Activated CD4-positive, CD25-positive, alpha-beta regulatory T cell treated with anti-CD3 and anti-CD28 coated beads, Interleukin-2, amount 50 U/mL, for 16 hours (primary cell): ENCODE measurements around the gene F13B.
"Not testable (repeated sequence)": the region's sequence is repeated elsewhere in the genome, so short reads cannot be mapped to it uniquely, and the experiment has no call there.

Experiments used
- DNase-seq: peaks from one replicate; pipeline ENCODE4 v3.0.0-alpha.2; 2020; ENCODE audit warnings: low read depth, low spot score

Gene F13B, protein sequence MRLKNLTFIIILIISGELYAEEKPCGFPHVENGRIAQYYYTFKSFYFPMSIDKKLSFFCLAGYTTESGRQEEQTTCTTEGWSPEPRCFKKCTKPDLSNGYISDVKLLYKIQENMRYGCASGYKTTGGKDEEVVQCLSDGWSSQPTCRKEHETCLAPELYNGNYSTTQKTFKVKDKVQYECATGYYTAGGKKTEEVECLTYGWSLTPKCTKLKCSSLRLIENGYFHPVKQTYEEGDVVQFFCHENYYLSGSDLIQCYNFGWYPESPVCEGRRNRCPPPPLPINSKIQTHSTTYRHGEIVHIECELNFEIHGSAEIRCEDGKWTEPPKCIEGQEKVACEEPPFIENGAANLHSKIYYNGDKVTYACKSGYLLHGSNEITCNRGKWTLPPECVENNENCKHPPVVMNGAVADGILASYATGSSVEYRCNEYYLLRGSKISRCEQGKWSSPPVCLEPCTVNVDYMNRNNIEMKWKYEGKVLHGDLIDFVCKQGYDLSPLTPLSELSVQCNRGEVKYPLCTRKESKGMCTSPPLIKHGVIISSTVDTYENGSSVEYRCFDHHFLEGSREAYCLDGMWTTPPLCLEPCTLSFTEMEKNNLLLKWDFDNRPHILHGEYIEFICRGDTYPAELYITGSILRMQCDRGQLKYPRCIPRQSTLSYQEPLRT

GRCh38 chr1:197066719-197067456 is at the start of gene F13B:
Gene F13B (minus strand): TSS chr1:197067260. CDS start chr1:197067223, 37 bp downstream.
- no peak for DNase-seq

GRCh38 chr1:197116156-197116555 is 49.1 kb upstream of the F13B start:
- no peak for DNase-seq

- DNase-seq, result no peak
These were observed 39.8 kb upstream of the F13B start for GRCh38 chr1:197106869-197107268.

DNA sequence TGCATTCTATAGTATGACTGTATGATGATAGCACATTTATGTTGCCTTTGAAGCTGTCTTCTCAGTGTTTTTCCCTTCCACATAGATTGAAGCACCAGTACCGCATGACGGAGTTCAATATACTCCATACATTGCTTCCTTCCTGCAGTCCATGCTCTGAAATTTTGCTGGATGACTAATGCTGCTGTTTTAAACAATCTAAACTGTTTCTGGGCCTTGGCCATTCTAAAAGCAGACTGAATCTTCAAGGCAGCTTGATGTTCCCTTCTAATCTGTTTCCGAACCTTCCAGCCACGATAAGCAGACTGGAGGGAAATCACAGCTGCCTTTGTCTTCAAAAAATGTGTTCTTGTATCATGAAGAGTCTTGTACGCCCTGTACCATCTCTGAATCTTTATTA is 36.2 kb upstream of the F13B start:
- no peak for DNase-seq

DNA sequence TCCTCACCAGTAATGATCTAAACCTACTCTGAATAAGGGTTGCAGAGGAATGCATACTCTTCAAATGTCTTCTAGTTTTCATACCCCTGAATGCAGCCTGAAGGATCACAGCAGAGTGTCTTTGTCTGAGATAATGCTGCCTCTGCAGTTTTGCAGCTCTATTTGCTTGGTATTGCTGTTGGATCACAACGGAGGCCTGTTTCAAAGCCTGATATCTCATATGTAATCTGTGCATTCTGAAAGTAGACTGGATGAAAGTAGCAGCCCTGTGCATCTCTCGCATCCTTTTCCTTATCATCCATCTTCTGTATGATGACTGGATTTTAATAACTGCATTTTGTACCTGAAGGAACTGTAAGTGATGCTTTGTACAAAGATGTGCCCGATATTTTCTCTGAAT is 34.9 kb upstream of the F13B start:
- no peak for DNase-seq

DNA sequence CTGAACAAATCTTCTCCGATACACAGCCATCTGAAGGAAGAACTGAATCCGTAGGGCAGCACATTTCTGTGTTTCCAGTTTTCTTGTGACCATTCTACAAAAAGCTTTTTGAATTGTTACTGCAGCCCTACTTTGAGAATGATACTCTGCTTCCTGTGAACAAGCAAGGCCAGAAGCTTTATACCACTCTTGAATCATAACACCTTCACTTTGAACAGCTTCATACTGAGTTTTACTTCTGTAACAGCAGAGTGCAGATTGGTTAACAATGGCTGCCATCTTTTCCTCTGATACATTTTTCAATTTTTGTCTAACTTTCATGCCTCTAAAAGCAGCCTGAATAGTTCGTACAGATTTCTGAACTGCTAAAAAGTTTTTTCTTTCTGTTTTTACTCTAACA is 33.6 kb upstream of the F13B start:
- DNase-seq, result no peak

- DNase-seq, result no peak
These were observed 32.4 kb upstream of the F13B start for GRCh38 chr1:197099444-197099843.

DNA sequence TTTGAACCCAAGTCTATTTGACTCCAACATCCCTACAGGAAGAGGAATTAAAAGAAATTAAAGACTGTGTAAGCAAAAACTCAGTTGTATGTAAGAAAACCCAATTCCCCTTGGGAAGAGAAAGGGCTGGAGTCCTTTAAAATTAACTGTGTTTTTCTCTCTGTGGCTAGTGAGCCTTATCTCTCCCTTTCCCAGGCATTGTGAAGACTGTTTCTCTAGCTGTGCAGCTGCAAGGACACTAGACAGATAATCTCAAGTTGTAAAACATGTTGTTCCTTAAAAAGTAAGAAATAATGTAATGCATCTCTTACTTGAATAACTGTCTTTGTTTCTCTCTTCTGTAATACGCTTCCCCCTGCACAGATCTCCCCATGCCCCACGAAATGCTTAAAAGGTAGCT is 29.9 kb upstream of the F13B start:
- not testable (repeated sequence) for DNase-seq

DNA sequence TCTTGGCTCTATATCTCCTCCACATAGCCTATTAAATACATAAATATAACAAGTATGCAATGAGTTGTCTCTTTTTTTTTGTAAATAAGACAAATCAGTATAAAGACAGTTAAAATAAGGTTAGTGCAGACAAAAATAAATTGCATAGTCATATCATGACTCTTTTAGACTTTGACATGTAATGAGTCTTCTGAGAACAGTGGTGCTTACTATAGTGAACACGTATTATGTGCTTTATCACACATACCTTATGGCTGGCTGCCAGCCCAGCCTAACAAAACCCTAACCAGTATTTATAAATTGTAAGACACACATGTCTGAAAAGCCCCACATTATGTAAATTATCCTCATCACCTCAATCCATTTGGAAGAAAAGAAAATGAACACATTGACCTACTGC is 29.1 kb upstream of the F13B start:
- DNase-seq, result no peak

- DNase-seq, result no peak
These were observed 26.3 kb upstream of the F13B start for GRCh38 chr1:197093226-197093885.

- no peak for DNase-seq
These were observed 25.5 kb upstream of the F13B start for GRCh38 chr1:197092491-197093023.

DNA sequence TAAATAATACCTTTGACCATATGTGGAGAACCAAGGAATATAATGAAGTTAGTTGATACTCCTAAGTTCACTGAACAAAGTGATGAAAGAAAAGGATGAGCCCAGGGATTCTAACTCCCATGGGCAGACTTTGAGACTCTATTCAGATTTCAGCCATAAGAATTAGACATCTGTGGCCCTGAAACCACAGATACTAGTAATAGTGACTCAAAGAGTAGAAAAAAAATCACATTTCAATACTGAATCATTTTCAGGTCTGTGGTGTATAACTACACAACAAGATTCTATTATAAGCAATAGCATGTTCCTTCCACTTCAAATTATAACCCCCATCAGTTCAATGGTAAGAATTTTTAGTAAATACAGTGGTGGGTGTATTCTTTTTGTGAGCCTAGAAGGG is 16.4 kb upstream of the F13B start:
- no peak for DNase-seq

GRCh38 chr1:197081117-197081753 is 14.2 kb upstream of the F13B start:
- no peak for DNase-seq

GRCh38 chr1:197080323-197080722 is 13.3 kb upstream of the F13B start:
- DNase-seq, result no peak

GRCh38 chr1:197076585-197076984 is 9.5 kb upstream of the F13B start:
- DNase-seq, result no peak

DNA sequence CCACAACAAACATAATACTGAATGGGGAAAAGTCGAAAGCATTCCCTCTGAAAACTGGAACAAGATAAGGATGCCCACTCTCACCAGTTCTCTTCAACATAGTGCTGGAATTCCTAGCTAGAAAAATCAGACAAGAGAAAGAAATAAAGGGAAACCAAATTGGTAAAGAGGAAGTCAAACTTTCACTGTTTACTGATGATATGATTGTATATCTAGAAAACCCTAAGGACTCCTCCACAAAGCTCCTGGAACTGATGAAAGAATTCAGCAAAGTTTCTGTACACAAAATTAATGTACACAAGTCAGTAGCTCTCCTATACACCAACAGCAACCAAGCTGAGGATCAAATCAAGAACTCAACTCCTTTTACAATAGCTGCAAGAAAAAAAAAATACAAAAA is 6.9 kb upstream of the F13B start:
- no peak for DNase-seq

- DNase-seq, result no peak
These were observed 378 bp upstream of the F13B start for GRCh38 chr1:197067457-197067818.

DNA sequence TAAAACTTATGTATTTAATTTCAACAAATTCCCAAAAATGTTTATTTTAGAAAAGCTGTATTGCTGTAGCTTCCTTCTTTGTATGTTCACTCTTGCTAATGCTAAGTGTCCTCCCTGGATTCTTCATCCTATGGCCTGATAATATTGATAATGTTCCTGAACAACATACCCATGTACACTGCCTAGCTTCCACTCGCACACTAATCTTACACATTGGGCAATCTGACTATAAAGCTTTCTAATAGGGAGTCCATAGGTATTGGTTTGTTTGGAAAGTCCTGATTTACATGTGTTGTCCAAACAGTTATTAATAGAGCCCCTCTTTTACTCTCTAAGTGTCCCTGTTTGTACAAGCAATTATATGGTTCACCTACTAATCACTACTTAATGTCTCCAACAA is 783 bp downstream of the F13B start:
- DNase-seq, result no peak

DNA sequence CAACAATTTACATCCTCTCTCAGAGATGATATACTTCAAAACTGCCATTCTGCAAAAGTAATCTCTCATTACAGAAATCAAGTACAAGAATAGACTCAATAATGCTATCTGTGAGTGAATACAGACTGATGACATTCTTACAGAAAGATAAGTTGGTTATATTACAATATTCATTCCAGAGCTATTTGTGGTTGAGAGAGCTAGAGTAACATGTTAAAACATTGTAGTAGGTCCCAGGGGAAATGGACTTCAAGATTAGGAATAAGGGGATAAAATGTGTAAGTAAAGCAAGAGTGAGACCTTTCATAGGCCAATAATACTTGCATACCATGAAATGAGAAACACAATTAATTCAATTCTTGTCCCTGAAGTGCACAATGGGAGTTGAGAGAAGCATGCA is 1.5 kb downstream of the F13B start:
- DNase-seq, result no peak

DNA sequence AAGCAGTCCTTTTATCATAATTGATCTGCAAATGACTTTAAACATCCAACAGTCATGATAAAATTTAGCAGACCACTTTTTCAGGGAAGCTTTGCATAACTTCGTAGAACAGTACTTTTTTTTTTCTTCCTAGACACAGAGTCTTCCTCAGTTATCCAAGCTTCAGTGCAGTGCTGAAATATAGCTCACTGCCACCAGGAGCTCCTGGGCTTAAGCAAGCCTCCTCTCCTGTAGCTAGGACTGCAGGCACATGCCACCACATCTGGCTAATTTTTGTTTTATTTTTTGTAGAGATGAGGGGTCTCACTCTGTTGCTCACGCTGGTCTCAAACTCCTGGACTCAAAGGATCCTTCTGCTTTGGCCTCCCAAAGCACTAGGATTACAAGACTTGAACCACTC is 3.8 kb downstream of the F13B start:
- no peak for DNase-seq

- no peak for DNase-seq
These were observed 4.4 kb downstream of the F13B start for GRCh38 chr1:197062692-197063091.
